GM19351 (cell line): ENCODE data around the gene ASCL5.

Source experiments
- ATAC-seq: cut with Tn5 transposase; IDR thresholded peaks from one replicate; pipeline ENCODE4 v1.9.1; 2021; ENCODE audit warnings: mild to moderate bottlenecking, moderate library complexity; ENCODE audit not compliant: unreplicated experiment

Gene ASCL5

DNA sequence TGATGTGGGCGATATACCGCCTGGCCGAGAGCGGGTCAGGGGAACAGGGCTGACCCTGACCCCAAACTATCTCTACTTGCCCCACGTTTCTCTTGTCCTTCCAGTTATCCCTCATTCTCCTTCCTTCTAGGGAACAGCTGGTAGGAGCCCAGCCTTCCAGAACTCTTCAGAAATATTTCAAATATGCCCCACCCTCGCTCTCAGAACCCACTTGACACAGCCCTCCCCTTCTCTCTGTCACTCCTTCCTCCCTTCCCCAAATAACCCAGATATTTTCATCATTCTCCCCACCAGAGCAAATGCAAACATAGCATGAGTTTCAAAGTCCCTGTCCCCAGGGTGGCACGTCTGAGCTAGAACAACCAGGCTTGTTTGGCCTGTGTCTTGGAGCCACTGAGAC lies 15.8 kb downstream of the ASCL5 start:
- no peak for ATAC-seq

DNA sequence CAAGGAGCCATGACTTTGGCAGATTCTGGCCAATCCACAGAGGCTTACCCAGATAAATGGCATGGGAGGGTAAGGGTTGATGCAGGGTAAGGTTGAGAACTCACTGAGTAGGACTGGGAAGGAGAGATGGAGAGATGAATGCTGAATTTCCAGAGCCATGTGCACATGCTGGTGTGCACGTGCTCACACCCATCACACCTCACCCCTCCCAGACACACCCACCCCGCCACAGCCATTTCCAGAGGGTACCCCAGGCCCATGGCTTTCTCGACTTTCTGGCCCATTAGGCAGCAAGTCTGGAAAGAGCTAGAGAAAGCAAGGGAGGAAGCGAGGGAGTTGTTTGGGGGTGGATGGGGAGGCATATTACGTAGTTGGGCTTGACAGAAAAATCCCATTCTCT lies 16.4 kb downstream of the ASCL5 start:
- ATAC-seq, result no peak

GRCh38 chr1:201110138-201110537 lies 16.8 kb downstream of the ASCL5 start:
- ATAC-seq, result no peak

DNA sequence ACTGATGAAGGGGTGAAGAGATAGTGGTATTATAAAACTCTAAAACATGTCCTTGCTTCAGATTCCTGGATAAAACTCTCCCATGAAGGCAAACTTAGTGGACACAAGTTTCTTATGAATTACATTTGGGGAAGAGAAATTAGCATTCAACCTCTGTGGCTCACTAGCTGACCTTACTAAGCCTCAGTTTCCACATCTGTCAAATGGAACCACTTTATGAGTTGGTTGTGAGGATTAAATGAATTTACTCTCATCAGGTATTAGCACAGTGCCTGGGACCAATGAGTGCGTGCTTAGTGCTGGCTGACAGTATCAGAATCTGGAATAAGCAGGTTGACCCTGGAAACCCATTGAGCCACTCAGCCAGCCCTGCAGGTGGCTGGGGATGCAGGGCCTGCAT lies 17.3 kb downstream of the ASCL5 start:
- ATAC-seq, result no peak

DNA sequence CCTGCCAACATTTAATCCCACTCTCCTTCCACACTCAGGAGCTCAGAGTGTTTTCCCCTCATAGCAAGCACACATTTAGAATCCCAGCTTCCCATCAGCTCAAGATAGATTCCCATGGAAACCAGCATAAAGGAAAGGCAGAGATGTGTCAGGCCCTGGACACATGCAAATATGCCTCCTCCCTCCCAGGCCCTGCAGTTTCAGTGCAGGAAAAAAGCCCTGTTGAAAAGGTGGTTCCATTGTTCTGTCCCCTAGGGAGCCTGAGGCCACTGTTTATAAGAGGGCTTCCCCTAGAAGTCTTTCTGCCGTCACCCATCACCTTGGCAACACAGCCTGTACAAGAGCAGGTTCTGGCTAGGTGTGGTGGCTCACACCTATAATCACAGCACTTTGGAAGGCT lies 18.4 kb downstream of the ASCL5 start:
- no peak for ATAC-seq

DNA sequence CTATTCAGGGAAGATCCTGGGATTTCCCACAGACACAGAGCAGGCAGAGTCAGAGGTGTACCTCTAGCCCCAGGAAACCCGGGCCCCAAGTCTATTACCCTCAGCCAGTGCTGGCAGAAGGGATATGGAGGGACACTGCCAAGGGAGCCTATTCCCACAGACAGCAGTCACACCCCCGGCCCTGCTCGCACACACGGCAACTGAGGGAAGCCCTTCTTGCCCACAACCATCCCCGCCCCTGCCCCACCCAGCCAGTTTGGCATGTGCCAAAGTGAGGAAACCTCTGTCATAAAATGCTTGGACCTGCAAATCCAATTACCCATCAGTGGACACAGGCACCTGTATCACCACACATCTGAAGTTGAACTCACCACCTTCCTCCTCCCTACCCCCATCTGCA lies 21.3 kb downstream of the ASCL5 start:
- no peak for ATAC-seq

DNA sequence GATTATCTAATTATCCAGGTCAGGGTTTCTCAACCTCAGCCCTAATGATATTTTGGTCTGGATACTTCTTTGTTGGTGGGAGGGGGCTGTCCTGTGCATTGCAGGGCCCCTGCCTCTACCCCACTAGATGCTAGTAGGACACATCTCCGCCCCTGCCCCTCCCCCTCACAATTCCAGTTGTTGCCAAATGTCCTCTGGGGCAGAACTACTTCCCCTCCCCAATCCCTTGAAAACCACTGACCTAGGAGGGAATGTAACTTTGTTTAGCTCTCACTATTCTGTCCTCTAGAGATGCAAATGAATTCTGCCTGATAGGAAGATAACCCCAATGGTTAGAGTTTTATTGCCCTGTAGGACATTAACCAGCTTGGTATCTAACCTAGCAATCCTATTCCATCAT lies 22.8 kb downstream of the ASCL5 start:
- no peak for ATAC-seq

DNA sequence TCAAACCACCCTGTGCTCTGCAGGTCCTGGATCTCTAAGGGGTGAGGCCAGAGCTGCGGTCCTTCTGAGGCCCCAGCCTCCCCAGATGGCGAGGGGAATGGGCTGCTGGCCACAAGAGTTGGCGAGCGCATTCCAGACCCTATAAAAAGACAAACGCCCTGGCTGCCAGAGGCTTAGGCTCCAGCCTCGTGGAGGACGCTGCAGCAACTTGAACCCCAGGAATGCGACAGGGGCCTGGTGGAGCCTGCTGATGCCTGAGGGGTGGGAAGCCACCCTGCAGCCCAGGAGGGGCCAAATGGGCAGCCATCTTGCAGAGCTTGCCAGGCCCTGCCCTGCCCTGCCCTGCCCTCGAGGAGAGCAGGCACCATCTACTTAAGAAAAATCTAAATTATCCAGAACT lies 23.3 kb downstream of the ASCL5 start:
- no peak for ATAC-seq

DNA sequence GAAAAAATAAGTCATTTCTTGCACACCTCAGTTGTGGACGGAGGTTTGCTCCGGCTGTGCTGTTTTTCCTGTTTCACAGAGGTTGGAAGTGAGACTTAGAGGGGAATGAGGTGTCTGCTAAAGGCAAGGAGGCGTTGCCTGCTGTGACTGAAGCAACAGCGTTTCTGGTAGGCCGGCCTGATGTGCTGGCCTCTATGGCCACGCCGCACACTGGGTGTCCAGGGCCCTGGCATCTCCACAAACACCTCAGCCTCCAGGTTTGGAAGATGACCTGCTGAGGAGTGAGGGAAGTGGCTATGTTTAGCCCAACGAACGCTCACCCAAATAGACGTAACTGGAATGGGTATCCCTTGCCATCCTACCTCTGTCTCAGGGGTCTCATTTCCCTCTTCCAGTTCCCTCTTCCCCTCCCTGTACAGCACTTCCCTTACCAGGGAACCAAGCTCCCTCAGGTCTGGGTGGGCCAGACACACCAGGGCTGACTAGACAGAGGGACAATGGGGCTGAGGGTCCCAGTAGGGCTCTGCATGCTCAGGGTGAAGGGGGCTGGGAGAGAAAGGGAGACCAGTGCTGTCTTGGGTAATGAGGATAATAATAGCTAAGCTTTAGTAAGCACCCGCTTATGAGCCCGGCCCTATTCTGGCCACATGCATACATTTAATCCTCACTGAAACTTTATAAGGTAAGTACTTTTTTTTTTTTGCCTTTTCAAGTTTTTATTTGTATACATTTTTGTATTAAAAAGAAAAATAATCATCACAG lies 26.6 kb downstream of the ASCL5 start:
- ATAC-seq, result no peak

GRCh38 chr1:201098992-201099677 lies 27.8 kb downstream of the ASCL5 start:
- ATAC-seq, result no peak

- no peak for ATAC-seq
These were observed 29.8 kb downstream of the ASCL5 start for GRCh38 chr1:201096977-201097856.

- ATAC-seq, result no peak
These were observed 30.9 kb downstream of the ASCL5 start for GRCh38 chr1:201096041-201096461.

DNA sequence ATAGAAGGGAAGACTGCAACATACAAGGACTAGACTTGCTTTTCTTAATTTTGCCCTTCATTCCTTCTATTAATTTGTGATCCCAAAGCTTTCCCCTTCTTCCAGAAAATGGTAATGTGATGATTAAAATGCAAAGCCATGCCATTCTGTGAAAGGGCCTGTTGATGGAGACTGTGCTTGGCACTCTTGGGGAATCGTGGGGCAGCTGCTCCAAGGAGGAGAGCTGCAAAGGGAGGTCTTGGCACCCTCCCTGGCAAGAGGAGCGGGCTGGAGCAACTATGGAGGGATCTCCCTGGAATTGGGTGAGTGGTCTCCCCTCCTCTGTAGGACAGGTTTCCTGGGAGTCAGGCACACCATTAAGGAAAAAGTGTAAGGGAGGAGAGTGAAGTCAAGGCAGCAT lies 31.4 kb downstream of the ASCL5 start:
- ATAC-seq, result no peak

- no peak for ATAC-seq
These were observed 32.2 kb downstream of the ASCL5 start for GRCh38 chr1:201094832-201095231.

GRCh38 chr1:201093962-201094361 lies 33.0 kb downstream of the ASCL5 start:
- no peak for ATAC-seq

- ATAC-seq, result no peak
These were observed 33.4 kb downstream of the ASCL5 start for GRCh38 chr1:201093561-201093960.

DNA sequence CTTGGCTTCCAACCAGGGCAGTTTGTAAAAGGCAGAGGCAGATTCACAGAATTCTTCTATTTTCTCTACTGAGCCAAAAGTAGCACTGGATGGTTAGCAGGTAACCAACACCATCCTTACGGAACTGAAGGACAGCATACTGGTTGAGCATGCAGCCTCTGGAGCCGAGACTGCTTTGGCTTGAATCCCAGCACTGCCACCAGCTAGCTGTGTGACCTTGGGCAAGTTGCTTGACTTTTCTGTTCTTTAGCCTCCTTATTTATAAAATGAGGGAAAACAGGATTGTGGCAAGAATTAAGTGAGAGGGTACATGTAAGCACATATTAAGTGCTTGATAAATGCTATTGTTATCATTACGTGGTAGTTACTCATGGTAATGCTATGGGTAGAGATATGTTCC lies 34.2 kb downstream of the ASCL5 start:
- no peak for ATAC-seq

DNA sequence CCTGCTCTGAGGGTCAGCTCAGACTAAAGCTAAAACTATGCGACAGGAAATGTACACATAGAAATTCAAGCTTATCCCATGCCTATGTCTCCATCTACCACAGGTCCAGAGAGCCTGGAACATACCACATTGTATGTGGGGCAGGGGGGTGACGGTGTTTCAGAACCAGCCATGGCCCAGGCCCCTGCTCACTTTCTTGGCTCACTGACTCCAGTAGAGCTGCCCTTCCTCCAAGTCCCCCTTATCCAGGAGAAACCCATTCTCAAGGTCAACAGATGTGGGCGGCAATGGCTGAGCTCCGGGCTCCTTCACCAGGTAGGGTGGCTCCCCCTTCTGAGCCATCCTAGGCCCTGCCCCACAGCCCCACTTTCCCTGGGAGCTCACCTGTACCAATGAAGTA lies 35.7 kb downstream of the ASCL5 start:
- ATAC-seq, result no peak

- no peak for ATAC-seq
These were observed 36.4 kb downstream of the ASCL5 start for GRCh38 chr1:201090541-201090940.

GRCh38 chr1:201089596-201089995 lies 37.4 kb downstream of the ASCL5 start:
- ATAC-seq, result no peak

- ATAC-seq, result no peak
These were observed 38.0 kb downstream of the ASCL5 start for GRCh38 chr1:201088901-201089525.
